SK-N-MC (cell line): ENCODE data around the gene CLCF1.

Source experiments
- EZH2 ChIP-seq: fragments of 200-600 bp; sonication (generic); IDR thresholded peaks from one replicate; pipeline ENCODE4 v1.6.1; 2017; ENCODE audit warnings: antibody characterized with exemption
- FOXP2 ChIP-seq: optimal IDR thresholded peaks from 2 replicates; pipeline ENCODE3; 2011; ENCODE audit warnings: mild to moderate bottlenecking, moderate library complexity; ENCODE audit not compliant: insufficient read depth; ENCODE audit errors: extremely low read length, control extremely low read depth
- POLR2AphosphoS5 ChIP-seq: IDR thresholded peaks from 2 replicates; pipeline ENCODE4 v1.6.1; 2012; ENCODE audit warnings: mild to moderate bottlenecking, low read depth, low read length, borderline replicate concordance

DNA sequence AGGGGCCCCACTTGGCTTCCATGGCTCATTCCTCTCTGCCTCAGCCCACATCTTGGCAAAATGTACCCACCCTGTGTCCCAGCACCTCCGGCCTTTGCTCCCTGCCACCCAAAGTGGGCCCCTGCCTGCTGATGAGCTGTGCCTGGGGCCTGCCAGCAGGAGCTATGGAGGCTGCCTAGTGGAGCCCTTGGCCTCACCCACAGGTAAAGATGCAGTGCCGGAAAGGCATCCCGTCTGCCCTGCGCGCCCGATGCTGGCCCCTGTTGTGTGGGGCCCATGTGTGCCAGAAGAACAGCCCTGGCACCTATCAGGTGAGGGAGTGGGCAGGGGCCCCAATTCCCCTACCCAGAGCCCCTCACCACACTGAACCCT, 31.8 kb upstream of the CLCF1 start:
- TF ChIP-seq POLR2AphosphoS5 (no peak), EZH2 (no peak), FOXP2 (no peak)
